PC-3 (cell line): ENCODE data around the gene MREG.
"Not testable (repeated sequence)": the region's sequence is repeated elsewhere in the genome, so short reads cannot be mapped to it uniquely, and the experiment has no call there.

ENCODE experiments used
- EZH2 ChIP-seq: fragments of 300-600 bp; sonication (generic); IDR thresholded peaks from one replicate; pipeline ENCODE4 v1.6.1; 2017; ENCODE audit warnings: antibody characterized with exemption, mild to moderate bottlenecking, low read length; ENCODE audit not compliant: unreplicated experiment
- EZH2phosphoT487 ChIP-seq: fragments of 300-600 bp; sonication (generic); IDR thresholded peaks from 2 replicates; pipeline ENCODE4 v1.6.1; 2018; ENCODE audit warnings: mild to moderate bottlenecking, antibody characterized with exemption, low read length, borderline replicate concordance
- TF ChIP-seq, protein P1 (sequence below): fragments of 300-600 bp; sonication (generic); conservative IDR thresholded peaks from 2 replicates; pipeline ENCODE4 v1.5.1; 2017; ENCODE audit warnings: antibody characterized with exemption, low read depth, mild to moderate bottlenecking, low read length

DNA sequence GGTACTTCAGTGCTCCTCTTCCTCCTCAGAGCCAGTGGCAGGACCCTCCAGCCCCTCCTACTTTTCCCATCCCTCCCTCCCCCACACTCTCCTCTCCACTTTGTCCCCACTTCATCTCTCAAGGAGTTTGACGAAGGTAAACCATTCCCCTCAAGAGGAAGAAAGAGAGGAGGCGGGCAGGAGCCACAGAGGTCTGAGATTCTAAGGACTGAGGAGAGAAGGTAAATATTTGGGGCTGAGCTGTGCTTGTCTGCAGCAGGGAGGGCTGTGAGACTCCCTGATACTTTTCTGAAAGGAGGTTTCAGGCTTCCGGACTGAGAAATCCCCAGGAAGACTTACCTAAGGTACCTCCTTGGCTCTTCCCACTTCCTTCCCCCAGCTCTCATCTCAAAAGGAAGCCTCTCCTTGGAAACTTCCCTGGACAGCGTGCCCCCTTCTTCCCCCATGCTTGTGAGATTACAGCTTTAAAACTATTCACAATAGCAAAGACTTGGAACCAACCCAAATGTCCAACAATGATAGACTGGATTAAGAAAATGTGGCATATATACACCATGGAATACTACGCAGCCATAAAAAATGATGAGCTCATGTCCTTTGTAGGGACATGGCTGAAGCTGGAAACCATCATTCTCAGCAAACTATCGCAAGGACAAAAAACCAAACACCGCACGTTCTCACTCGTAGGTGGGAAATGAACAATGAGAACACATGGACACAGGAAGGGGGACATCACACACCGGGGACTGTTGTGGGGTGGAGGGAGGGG is 55.8 kb downstream of the MREG start:
- not testable (repeated sequence) for TF ChIP-seq EZH2, EZH2phosphoT487
- TF ChIP-seq, protein P1, sequence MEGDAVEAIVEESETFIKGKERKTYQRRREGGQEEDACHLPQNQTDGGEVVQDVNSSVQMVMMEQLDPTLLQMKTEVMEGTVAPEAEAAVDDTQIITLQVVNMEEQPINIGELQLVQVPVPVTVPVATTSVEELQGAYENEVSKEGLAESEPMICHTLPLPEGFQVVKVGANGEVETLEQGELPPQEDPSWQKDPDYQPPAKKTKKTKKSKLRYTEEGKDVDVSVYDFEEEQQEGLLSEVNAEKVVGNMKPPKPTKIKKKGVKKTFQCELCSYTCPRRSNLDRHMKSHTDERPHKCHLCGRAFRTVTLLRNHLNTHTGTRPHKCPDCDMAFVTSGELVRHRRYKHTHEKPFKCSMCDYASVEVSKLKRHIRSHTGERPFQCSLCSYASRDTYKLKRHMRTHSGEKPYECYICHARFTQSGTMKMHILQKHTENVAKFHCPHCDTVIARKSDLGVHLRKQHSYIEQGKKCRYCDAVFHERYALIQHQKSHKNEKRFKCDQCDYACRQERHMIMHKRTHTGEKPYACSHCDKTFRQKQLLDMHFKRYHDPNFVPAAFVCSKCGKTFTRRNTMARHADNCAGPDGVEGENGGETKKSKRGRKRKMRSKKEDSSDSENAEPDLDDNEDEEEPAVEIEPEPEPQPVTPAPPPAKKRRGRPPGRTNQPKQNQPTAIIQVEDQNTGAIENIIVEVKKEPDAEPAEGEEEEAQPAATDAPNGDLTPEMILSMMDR = not testable (repeated sequence)
